GM12878 (cell line): ENCODE measurements around the gene TCL1B. TPM values are rescaled to one million over a fixed set of nuclear protein-coding genes. Genes with fewer than 3 reads are reported as not detected.
A peak's percentile ranks its signal among the peaks of the same experiment; 100 is the strongest.

Experiments
- ATF3 ChIP-seq: IDR thresholded peaks from 2 replicates; pipeline ENCODE4 v1.6.1; 2011; ENCODE audit warnings: low read depth, mild to moderate bottlenecking, low read length, moderate library complexity, borderline replicate concordance; ENCODE audit errors: extremely low read depth
- ATF7 ChIP-seq: fragments of 450-650 bp; IDR thresholded peaks from 2 replicates; pipeline ENCODE4 v1.6.1; 2016; ENCODE audit warnings: low read depth, mild to moderate bottlenecking
- CEBPZ ChIP-seq: fragments of 150-350 bp; IDR thresholded peaks from 2 replicates; pipeline ENCODE4 v1.6.1; 2016; ENCODE audit warnings: low read depth, low read length
- EP300 ChIP-seq, 2 experiments: fragments of 150-350 bp in 1 of 2; IDR thresholded peaks; 2 replicates each; pipeline ENCODE4 v1.6.1; 2011 to 2012; ENCODE audit warnings: low read depth in 2 of 2, low read length in 2 of 2, borderline replicate concordance in 1 of 2, improper control_type of control experiment in 1 of 2, inconsistent platforms in 1 of 2; ENCODE audit not compliant: control insufficient read depth in 1 of 2
- ETV6 ChIP-seq, 2 experiments: fragments of 450-650 bp in 1 of 2; IDR thresholded peaks in 1 of 2; conservative IDR thresholded peaks in 1 of 2; 2 replicates each; pipeline ENCODE4 v1.6.1; 2014; ENCODE audit warnings: antibody characterized with exemption in 1 of 2, borderline replicate concordance in 1 of 2, low read depth in 1 of 2, mild to moderate bottlenecking in 1 of 2, moderate library complexity in 1 of 2
- HDGF ChIP-seq: fragments of 450-650 bp; IDR thresholded peaks from 2 replicates; pipeline ENCODE4 v1.6.1; 2016; ENCODE audit warnings: antibody characterized with exemption
- LARP7 ChIP-seq: fragments of 450-650 bp; IDR thresholded peaks from 2 replicates; pipeline ENCODE4 v1.6.1; 2017; ENCODE audit warnings: mild to moderate bottlenecking
- MEF2A ChIP-seq: IDR thresholded peaks from 2 replicates; pipeline ENCODE4 v1.6.1; 2011; ENCODE audit warnings: low read depth, mild to moderate bottlenecking, low read length, moderate library complexity; ENCODE audit not compliant: insufficient read depth
- MEF2B ChIP-seq: fragments of 450-650 bp; IDR thresholded peaks from 2 replicates; pipeline ENCODE4 v1.6.1; 2018; ENCODE audit warnings: mild to moderate bottlenecking, moderate library complexity; ENCODE audit not compliant: partially characterized antibody, poor library complexity, severe bottlenecking
- MTA2 ChIP-seq: fragments of 450-650 bp; IDR thresholded peaks from 2 replicates; pipeline ENCODE4 v1.6.1; 2016; ENCODE audit warnings: low read depth, mild to moderate bottlenecking, moderate library complexity
- RELB ChIP-seq: fragments of 450-650 bp; IDR thresholded peaks from 2 replicates; pipeline ENCODE4 v1.6.1; 2017; ENCODE audit warnings: low read depth, mild to moderate bottlenecking, moderate library complexity
- SMAD5 ChIP-seq: IDR thresholded peaks from 2 replicates; pipeline ENCODE4 v1.6.1; 2016; ENCODE audit warnings: antibody characterized with exemption, low read depth
- ZNF592 ChIP-seq: fragments of 450-650 bp; IDR thresholded peaks from 2 replicates; pipeline ENCODE4 v1.6.1; 2017; ENCODE audit warnings: mild to moderate bottlenecking, moderate library complexity
- polyA plus RNA-seq, 11 experiments: library from polyadenylated mRNA; depleted of rRNA in 4 of 11; unstranded in 6 of 11; stranded (reverse) in 5 of 11; fragments of >200 nt; fragmentation: Nextera tagmentation in 4 of 11; fragmentation: Illumina TruSeq in 1 of 11; extraction: Ambion mirVana in 4 of 11; extraction: Trizol in 1 of 11; gene quantifications; 1 replicate in 1 of 11; 2 replicates in 10 of 11; pipeline versions ENCODE4 v1.2.1 to v1.2.3, GENCODE V29; 2011 to 2016; ENCODE audit warnings: inconsistent platforms in 2 of 11, missing spikeins in 2 of 11, low read depth in 1 of 11
- total RNA-seq, 4 experiments: library from RNA; depleted of rRNA in 3 of 4; stranded (reverse); fragments of >200 nt in 3 of 4; fragmentation: Illumina TruSeq in 1 of 4; extraction: Trizol in 1 of 4; gene quantifications; 2 replicates each; pipeline versions ENCODE4 v1.2.1 to v1.2.3, GENCODE V29; 2013 to 2021
- TF ChIP-seq, protein P1 (sequence below): fragments of 450-650 bp; IDR thresholded peaks from 2 replicates; pipeline ENCODE4 v1.6.1; 2018; ENCODE audit warnings: borderline replicate concordance, mild to moderate bottlenecking; ENCODE audit not compliant: partially characterized antibody

The TCL1B gene
- total and polyA plus RNA-seq, 10 of the 15 experiments (the other 5 are each of a cell fraction or from before 2014, with no cell fraction given): 0.10 to 0.18 (median 0.13) TPM; not detected in 6

- no peak for TF ChIP-seq EP300 (IDR thresholded peaks at IDR 0.05; ENCODE audit: borderline replicate concordance in 1 of 2, control insufficient read depth in 1 of 2, low read depth in 2 of 2, low read length in 2 of 2)
- no peak for TF ChIP-seq MEF2B
- no peak for TF ChIP-seq ETV6 (conservative IDR thresholded peaks at IDR 0.05 in 1 of 2, IDR thresholded peaks at IDR 0.05 in 1 of 2; ENCODE audit: borderline replicate concordance in 1 of 2, low read depth in 1 of 2)
- no peak for TF ChIP-seq MEF2A
- no peak for TF ChIP-seq HDGF
- no peak for TF ChIP-seq CEBPZ
- TF ChIP-seq, protein P1, sequence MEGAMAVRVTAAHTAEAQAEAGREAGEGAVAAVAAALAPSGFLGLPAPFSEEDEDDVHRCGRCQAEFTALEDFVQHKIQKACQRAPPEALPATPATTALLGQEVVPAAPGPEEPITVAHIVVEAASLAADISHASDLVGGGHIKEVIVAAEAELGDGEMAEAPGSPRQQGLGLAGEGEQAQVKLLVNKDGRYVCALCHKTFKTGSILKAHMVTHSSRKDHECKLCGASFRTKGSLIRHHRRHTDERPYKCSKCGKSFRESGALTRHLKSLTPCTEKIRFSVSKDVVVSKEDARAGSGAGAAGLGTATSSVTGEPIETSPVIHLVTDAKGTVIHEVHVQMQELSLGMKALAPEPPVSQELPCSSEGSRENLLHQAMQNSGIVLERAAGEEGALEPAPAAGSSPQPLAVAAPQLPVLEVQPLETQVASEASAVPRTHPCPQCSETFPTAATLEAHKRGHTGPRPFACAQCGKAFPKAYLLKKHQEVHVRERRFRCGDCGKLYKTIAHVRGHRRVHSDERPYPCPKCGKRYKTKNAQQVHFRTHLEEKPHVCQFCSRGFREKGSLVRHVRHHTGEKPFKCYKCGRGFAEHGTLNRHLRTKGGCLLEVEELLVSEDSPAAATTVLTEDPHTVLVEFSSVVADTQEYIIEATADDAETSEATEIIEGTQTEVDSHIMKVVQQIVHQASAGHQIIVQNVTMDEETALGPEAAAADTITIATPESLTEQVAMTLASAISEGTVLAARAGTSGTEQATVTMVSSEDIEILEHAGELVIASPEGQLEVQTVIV: no peak
- TF ChIP-seq ZNF592: no peak
- no peak for TF ChIP-seq RELB
- TF ChIP-seq LARP7: no peak
- no peak for TF ChIP-seq ATF3
- no peak for TF ChIP-seq MTA2
- no peak for TF ChIP-seq ATF7
- TF ChIP-seq SMAD5: peak; percentile 94; the same call in 1 of the 2 replicates
Observed at GRCh38 chr14:95713596-95714371, 27.6 kb downstream of the TCL1B start, which contains the start of gene TCL1A (continued).
